ENCODE data around the gene PLIN5.

Gene PLIN5

DNA sequence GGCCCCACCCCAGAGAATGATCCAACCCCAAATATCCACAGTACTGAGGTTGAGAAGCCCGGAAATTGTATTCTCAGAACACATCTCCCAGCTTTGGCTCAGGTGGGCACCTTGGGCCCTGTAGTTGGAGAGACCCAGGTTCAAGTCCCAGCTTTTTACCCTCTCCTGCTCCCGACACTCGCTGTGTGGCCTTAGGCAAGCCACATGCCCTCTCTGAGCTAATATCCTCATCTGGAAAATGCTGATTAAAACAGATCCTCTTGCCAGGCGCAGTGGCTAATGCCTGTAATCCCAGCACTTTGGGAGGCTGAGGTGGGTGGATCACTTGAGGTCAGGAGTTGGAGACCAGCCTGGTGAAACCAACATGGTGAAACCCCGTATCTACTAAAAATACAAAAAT lies 19.3 kb downstream of the PLIN5 start:
- Histone ChIP-seq H3K36me3 (ENCODE audit: insufficient read depth, low read depth, low read length) (no peaks in the 10 kb centered on the region), H3K9me3 (ENCODE audit: insufficient read depth, low read depth, low read length) (no peaks in the 10 kb centered on the region), H3K27me3 (ENCODE audit: insufficient read depth, low read length) (peaks cover 65% of the 10 kb centered on the region), H3K4me3 (ENCODE audit: low read length) (no peak overlapping the region), H3K9ac (ENCODE audit: low read depth, low read length) (no peak overlapping the region), H3K27ac (ENCODE audit: low read length) (no peak overlapping the region), H3K4me1 (ENCODE audit: insufficient read depth, low read length) (no peaks in the 10 kb centered on the region)

DNA sequence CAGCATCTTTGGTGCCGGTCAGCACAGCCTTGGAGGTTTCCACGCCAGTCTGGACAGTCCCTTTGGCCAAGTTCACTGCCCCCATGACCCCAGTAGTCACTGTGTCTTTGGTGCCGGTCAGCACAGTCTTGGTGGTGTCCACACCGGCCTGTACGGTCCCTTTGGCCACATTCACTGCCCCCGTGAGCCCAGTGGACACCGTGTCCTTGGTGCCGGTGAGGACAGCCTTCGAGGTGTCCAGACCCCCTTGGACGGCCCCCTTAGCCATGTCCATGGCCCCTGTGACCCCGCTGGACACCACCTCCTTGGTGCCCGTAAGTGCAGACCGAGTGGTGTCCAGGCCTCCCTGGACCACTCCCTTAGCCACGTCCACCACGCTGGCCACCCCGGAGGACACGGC lies 21.8 kb downstream of the PLIN5 start:
- Histone ChIP-seq H3K9ac (ENCODE audit: low read depth, low read length) (no peak overlapping the region), H3K4me3 (ENCODE audit: low read length) (no peak overlapping the region), H3K36me3 (ENCODE audit: insufficient read depth, low read depth, low read length) (no peaks in the 10 kb centered on the region), H3K27me3 (ENCODE audit: insufficient read depth, low read length) (peaks cover 60% of the 10 kb centered on the region), H3K9me3 (ENCODE audit: insufficient read depth, low read depth, low read length) (no peaks in the 10 kb centered on the region), H3K4me1 (ENCODE audit: insufficient read depth, low read length) (no peaks in the 10 kb centered on the region), H3K27ac (ENCODE audit: low read length) (no peak overlapping the region)

DNA sequence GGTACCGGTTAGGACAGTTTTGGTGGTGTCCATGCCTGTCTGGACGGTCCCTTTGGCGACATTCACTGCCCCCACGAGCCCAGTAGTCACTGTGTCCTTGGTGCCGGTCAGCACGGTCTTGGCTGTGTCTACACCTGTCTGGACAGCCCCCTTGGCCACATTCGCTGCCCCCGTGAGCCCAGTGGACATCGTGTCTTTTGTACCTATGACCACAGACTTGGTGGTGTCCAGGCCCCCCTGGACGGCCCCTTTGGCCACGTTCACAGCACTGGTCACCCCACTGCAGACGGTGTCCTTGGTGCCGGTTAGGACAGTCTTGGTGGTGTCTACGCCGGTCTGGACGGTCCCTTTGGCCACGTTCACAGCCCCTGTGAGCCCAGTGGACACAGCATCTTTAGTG lies 23.0 kb downstream of the PLIN5 start:
- Histone ChIP-seq H3K4me3 (ENCODE audit: low read length) (no peak overlapping the region), H3K36me3 (ENCODE audit: insufficient read depth, low read depth, low read length) (no peaks in the 10 kb centered on the region), H3K27me3 (ENCODE audit: insufficient read depth, low read length) (peaks cover 67% of the 10 kb centered on the region), H3K9ac (ENCODE audit: low read depth, low read length) (no peak overlapping the region), H3K4me1 (ENCODE audit: insufficient read depth, low read length) (no peaks in the 10 kb centered on the region), H3K9me3 (ENCODE audit: insufficient read depth, low read depth, low read length) (no peaks in the 10 kb centered on the region), H3K27ac (ENCODE audit: low read length) (no peak overlapping the region)

DNA sequence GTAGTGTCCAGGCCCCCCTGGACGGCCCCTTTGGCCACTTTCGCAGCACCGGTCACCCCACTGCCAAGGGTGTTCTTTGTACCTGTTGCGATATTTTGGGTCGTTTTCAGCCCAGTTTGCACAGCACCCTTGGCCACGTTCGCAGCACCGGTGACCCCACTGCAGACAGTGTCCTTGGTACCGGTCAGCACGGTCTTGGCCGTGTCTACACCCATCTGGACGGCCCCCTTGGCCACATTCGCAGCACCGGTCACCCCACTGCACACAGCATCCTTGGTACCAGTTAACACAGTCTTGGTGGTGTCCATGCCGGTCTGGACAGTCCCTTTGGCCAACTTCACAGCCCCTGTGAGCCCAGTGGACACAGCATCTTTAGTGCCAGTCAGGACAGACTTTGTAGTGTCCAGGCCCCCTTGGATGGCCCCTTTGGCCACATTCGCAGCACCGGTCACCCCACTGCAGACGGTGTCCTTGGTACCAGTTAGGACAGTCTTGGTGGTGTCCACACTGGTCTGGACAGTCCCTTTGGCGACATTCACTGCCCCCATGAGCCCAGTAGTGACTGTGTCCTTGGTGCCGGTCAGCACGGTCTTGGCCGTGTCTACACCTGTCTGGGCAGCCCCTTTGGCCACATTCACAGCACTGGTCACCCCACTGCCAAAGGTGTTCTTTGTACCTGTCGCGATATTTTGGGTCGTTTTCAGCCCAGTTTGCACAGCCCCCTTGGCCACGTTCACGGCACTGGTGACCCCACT lies 23.5 kb downstream of the PLIN5 start:
- Histone ChIP-seq H3K27me3 (ENCODE audit: insufficient read depth, low read length) (peaks cover 69% of the 10 kb centered on the region), H3K9ac (ENCODE audit: low read depth, low read length) (no peak overlapping the region), H3K36me3 (ENCODE audit: insufficient read depth, low read depth, low read length) (no peaks in the 10 kb centered on the region), H3K4me1 (ENCODE audit: insufficient read depth, low read length) (no peaks in the 10 kb centered on the region), H3K9me3 (ENCODE audit: insufficient read depth, low read depth, low read length) (no peaks in the 10 kb centered on the region), H3K4me3 (ENCODE audit: low read length) (no peak overlapping the region), H3K27ac (ENCODE audit: low read length) (no peak overlapping the region)

DNA sequence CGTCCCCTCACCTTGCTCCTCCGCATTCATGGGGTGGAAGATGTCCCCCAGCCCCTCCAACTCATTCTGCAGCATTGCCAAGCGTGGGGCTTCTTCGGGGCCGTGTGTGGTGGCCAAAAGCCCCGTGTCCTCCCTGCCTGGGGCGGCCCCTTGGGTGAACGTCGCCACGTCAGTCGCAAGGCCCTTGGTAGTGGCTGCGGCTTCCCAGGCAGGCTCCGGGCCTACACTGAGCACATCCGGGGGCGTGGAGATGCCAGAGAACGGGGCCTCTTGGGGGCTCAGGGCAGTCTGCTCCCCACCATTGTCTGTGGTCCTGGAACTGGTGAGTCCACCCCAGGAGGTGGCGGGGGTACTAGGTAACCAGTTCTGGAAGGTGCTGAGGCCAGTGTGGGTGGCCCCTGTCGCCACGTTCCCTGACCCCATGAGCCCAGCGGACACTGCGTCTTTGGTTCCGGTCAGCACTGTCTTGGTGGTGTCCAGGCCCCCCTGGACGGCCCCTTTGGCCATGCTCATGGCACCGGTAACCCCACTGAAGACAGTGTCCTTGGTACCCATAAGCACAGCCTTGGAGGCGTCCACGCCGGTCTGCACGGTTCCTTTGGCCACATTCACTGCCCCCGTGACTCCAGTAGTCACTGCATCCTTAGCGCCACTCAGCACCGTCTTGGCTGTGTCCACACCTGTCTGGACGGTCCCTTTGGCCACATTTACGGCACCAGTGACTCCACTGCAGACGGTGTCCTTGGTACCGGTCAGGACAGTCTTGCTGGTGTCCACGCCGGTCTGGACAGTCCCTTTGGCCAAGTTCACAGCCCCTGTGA lies 24.4 kb downstream of the PLIN5 start:
- H3K9ac ChIP-seq (ENCODE audit: low read depth, low read length), result no peak overlapping the region
- no peaks in the 10 kb centered on the region for H3K4me1 ChIP-seq (ENCODE audit: insufficient read depth, low read length)
- peaks cover 62% of the 10 kb centered on the region for H3K27me3 ChIP-seq (ENCODE audit: insufficient read depth, low read length)
- H3K9me3 ChIP-seq (ENCODE audit: insufficient read depth, low read depth, low read length), result no peaks in the 10 kb centered on the region
- no peak overlapping the region for H3K4me3 ChIP-seq (ENCODE audit: low read length)
- H3K27ac ChIP-seq (ENCODE audit: low read length), result no peak overlapping the region
- no peaks in the 10 kb centered on the region for H3K36me3 ChIP-seq (ENCODE audit: insufficient read depth, low read depth, low read length)

DNA sequence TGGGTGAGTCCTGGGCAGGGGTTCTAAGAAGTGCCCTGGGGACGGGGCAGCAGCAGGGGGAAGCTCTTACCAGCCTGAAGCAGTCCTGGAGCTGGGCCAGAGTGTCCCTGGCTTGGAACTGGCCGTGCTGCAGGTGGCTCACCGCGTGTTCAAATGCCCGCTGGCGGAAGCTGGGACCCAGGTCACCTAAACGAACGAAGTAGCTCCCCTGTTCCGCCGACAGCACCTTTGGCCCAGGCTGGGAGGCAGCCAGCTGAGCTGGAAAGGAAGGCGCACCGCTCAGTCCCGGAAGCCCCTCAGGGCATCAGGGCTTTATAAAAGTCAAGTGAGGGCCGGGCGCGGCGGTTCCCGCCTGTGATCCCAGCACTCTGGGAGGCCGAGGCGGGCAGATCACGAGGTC lies 26.3 kb downstream of the PLIN5 start:
- Histone ChIP-seq H3K4me1 (ENCODE audit: insufficient read depth, low read length) (no peaks in the 10 kb centered on the region), H3K27me3 (ENCODE audit: insufficient read depth, low read length) (peaks cover 52% of the 10 kb centered on the region), H3K9me3 (ENCODE audit: insufficient read depth, low read depth, low read length) (no peaks in the 10 kb centered on the region), H3K27ac (ENCODE audit: low read length) (no peak overlapping the region), H3K9ac (ENCODE audit: low read depth, low read length) (no peak overlapping the region), H3K36me3 (ENCODE audit: insufficient read depth, low read depth, low read length) (peaks cover 9% of the 10 kb centered on the region), H3K4me3 (ENCODE audit: low read length) (no peak overlapping the region)

GRCh38 chr19:4507804-4508203 lies 27.2 kb downstream of the PLIN5 start:
- H3K9ac ChIP-seq (ENCODE audit: low read depth, low read length), result no peak overlapping the region
- H3K27ac ChIP-seq (ENCODE audit: low read length), result no peak overlapping the region
- no peaks in the 10 kb centered on the region for H3K9me3 ChIP-seq (ENCODE audit: insufficient read depth, low read depth, low read length)
- H3K4me3 ChIP-seq (ENCODE audit: low read length), result no peak overlapping the region
- H3K4me1 ChIP-seq (ENCODE audit: insufficient read depth, low read length), result no peaks in the 10 kb centered on the region
- peaks cover 43% of the 10 kb centered on the region for H3K27me3 ChIP-seq (ENCODE audit: insufficient read depth, low read length)
- H3K36me3 ChIP-seq (ENCODE audit: insufficient read depth, low read depth, low read length), result peaks cover 9% of the 10 kb centered on the region

- peaks cover 16% of the 10 kb centered on the region for H3K36me3 ChIP-seq (ENCODE audit: insufficient read depth, low read depth, low read length)
- H3K4me1 ChIP-seq (ENCODE audit: insufficient read depth, low read length), result no peaks in the 10 kb centered on the region
- H3K27ac ChIP-seq (ENCODE audit: low read length), result no peak overlapping the region
- H3K4me3 ChIP-seq (ENCODE audit: low read length), result no peak overlapping the region
- no peaks in the 10 kb centered on the region for H3K9me3 ChIP-seq (ENCODE audit: insufficient read depth, low read depth, low read length)
- peaks cover 36% of the 10 kb centered on the region for H3K27me3 ChIP-seq (ENCODE audit: insufficient read depth, low read length)
- no peak overlapping the region for H3K9ac ChIP-seq (ENCODE audit: low read depth, low read length)
These were observed 27.9 kb downstream of the PLIN5 start for GRCh38 chr19:4507150-4507452.

DNA sequence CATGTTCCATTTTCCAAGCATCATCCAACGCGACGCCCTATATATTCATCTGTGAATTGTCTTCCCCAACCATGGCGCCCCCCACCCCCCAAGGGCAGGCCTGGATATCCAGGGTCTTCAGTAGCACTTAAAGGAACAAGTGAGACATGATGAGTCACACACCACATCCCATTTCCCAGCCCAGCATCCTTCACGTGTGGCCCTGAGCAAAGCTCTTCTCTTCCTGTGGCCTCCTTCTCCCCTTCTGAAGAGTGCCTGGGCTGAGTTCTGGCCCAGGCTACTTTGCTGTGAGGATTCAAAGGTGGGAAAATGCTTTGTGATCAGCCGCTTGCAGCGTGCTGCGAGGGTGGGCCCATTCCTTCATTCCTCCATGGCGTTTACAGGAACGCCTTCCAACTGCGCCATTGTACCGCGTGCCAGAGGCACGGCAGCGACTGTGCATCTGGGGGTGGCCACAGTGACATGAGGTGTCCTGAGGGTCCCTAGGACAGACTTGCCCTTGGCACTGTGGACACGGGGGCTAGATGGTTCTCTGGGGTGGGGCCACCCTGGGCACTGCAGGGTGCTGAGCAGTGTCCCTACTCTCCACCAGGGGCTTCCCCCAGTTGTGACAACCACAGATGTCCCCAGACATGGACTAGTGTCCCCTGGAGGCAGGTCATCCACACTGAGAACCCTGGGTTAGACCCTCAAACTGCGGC lies 28.4 kb downstream of the PLIN5 start:
- peaks cover 21% of the 10 kb centered on the region for H3K36me3 ChIP-seq (ENCODE audit: insufficient read depth, low read depth, low read length)

GRCh38 chr19:4505570-4506448 lies 29.2 kb downstream of the PLIN5 start:
- peaks cover 23% of the 10 kb centered on the region; the same call in 1 of the 2 replicates for H3K27me3 ChIP-seq (ENCODE audit: insufficient read depth, low read length)
- H3K9ac ChIP-seq (ENCODE audit: low read depth, low read length), result no peak overlapping the region
- H3K9me3 ChIP-seq (ENCODE audit: insufficient read depth, low read depth, low read length), result no peaks in the 10 kb centered on the region
- H3K27ac ChIP-seq (ENCODE audit: low read length), result no peak overlapping the region
- peaks cover 27% of the 10 kb centered on the region for H3K36me3 ChIP-seq (ENCODE audit: insufficient read depth, low read depth, low read length)
- no peaks in the 10 kb centered on the region for H3K4me1 ChIP-seq (ENCODE audit: insufficient read depth, low read length)
- H3K4me3 ChIP-seq (ENCODE audit: low read length), result no peak overlapping the region

More for the DNA sequence above, 28.4 kb downstream of the PLIN5 start:
- Histone ChIP-seq H3K9me3 (ENCODE audit: insufficient read depth, low read depth, low read length) (no peaks in the 10 kb centered on the region), H3K27me3 (ENCODE audit: insufficient read depth, low read length) (peaks cover 31% of the 10 kb centered on the region), H3K4me3 (ENCODE audit: low read length) (no peak overlapping the region), H3K27ac (ENCODE audit: low read length) (no peak overlapping the region), H3K4me1 (ENCODE audit: insufficient read depth, low read length) (no peaks in the 10 kb centered on the region), H3K9ac (ENCODE audit: low read depth, low read length) (no peak overlapping the region)

- Histone ChIP-seq H3K4me3 (ENCODE audit: low read length) (no peak overlapping the region), H3K9ac (ENCODE audit: low read depth, low read length) (no peak overlapping the region), H3K36me3 (ENCODE audit: insufficient read depth, low read depth, low read length) (peaks cover 29% of the 10 kb centered on the region), H3K27me3 (ENCODE audit: insufficient read depth, low read length) (peaks cover 17% of the 10 kb centered on the region; the same call in 1 of the 2 replicates), H3K9me3 (ENCODE audit: insufficient read depth, low read depth, low read length) (no peaks in the 10 kb centered on the region), H3K27ac (ENCODE audit: low read length) (no peak overlapping the region), H3K4me1 (ENCODE audit: insufficient read depth, low read length) (no peaks in the 10 kb centered on the region)
These were observed 30.0 kb downstream of the PLIN5 start for GRCh38 chr19:4504891-4505569.

Measured in iPS-20b (cell line).